ENCODE measurements around the gene CDKAL1.

The CDKAL1 gene

GRCh38 chr6:20684474-20684873, 150.2 kb downstream of the CDKAL1 start:
- no peak for DNase-seq

GRCh38 chr6:20686142-20686541, 151.9 kb downstream of the CDKAL1 start:
- no peak for DNase-seq

- DNase-seq = no peak
Measured at GRCh38 chr6:20687494-20687893, 153.2 kb downstream of the CDKAL1 start.

GRCh38 chr6:20688710-20689500, 154.6 kb downstream of the CDKAL1 start:
- peak; percentile 30 for DNase-seq

GRCh38 chr6:20691185-20691584, 156.9 kb downstream of the CDKAL1 start:
- peak; percentile 64 for DNase-seq

- DNase-seq = no peak
Measured at GRCh38 chr6:20692023-20692422, 157.8 kb downstream of the CDKAL1 start.

- DNase-seq = no peak
Measured at GRCh38 chr6:20693466-20694063, 159.3 kb downstream of the CDKAL1 start.

GRCh38 chr6:20696676-20697075, 162.4 kb downstream of the CDKAL1 start:
- DNase-seq = no peak

GRCh38 chr6:20698675-20699074, 164.4 kb downstream of the CDKAL1 start:
- DNase-seq = no peak

- DNase-seq = no peak
Measured at GRCh38 chr6:20699402-20699801, 165.1 kb downstream of the CDKAL1 start.

GRCh38 chr6:20700375-20700774, 166.1 kb downstream of the CDKAL1 start:
- DNase-seq = no peak

- no peak for DNase-seq
Measured at GRCh38 chr6:20702366-20702765, 168.1 kb downstream of the CDKAL1 start.

GRCh38 chr6:20703049-20703448, 168.8 kb downstream of the CDKAL1 start:
- DNase-seq = no peak

- no peak for DNase-seq
Measured at GRCh38 chr6:20704325-20705025, 170.2 kb downstream of the CDKAL1 start.

GRCh38 chr6:20705741-20706140, 171.5 kb downstream of the CDKAL1 start:
- DNase-seq = no peak

GRCh38 chr6:20706238-20706938, 172.1 kb downstream of the CDKAL1 start:
- DNase-seq = peak; percentile 75

GRCh38 chr6:20706939-20707485, 172.8 kb downstream of the CDKAL1 start:
- DNase-seq = peak; percentile 52

- no peak for DNase-seq
Measured at GRCh38 chr6:20707870-20708269, 173.6 kb downstream of the CDKAL1 start.

- DNase-seq = no peak
Measured at GRCh38 chr6:20708367-20709124, 174.3 kb downstream of the CDKAL1 start.

- DNase-seq = no peak
Measured at GRCh38 chr6:20709451-20709850, 175.2 kb downstream of the CDKAL1 start.

GRCh38 chr6:20710341-20710740, 176.1 kb downstream of the CDKAL1 start:
- DNase-seq = no peak

- DNase-seq = no peak
Measured at GRCh38 chr6:20711518-20711917, 177.3 kb downstream of the CDKAL1 start.

Data from NCI-H187 treated with DMSO at 0.1 percent for 48 hours (cell line).